ENCODE data around the gene CAD. TPM values are rescaled to one million over a fixed set of nuclear protein-coding genes. Genes with fewer than 3 reads are reported as not detected.
"Not testable (repeated sequence)": the region's sequence is repeated elsewhere in the genome, so short reads cannot be mapped to it uniquely, and the experiment has no call there.

CAD gene
- total and polyA plus RNA-seq, 9 donors = 11.9 to 53.9 (median 31.1) TPM

DNA sequence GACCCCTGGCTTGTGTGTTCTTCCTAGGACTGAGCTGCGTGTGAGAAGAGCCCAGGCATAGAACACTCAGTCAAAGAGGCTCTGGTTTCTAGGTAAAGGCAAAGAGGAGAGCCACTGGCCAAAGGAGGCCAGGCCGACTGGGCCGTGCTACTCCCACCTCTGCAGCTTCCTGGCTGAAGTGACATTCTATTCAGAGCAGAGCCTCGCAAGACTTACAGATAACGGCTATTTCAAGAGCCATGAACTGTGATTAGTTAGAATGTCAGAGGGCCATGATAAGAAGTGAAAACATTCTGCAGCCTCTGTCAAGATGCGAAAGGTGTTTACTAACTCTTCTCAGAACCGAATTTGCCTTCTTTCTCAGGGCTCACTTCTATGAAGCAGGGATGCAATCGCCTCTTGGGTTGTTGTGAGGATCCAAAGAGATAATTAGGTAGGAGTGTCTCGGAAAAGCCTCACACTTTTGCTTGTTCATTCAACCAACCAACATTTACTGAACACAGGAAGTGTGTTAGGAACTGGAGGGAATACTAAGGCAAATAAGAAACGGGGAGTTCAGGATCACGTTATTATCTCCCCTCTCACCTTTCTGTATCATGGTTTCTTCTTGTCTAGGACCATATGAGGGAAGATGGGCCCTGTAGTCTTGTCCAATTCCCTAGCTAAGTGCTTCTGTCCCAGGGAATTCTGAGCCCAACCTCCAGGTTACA is 54.6 kb downstream of the CAD start:
- Histone ChIP-seq H3K36me3 (no peaks in the 10 kb centered on the region), H3K9me3 (no peaks in the 10 kb centered on the region), H3K27me3 (no peaks in the 10 kb centered on the region), H3K4me3 (no peak overlapping the region), H3K4me1 (ENCODE audit: insufficient read depth) (no peaks in the 10 kb centered on the region), H3K27ac (no peak overlapping the region)
- WGBS, 3 donors = 48 to 55% (median 51%) methylated on average over 11 of the region's 11 CpGs
- TF ChIP-seq EP300 (IDR thresholded peaks at IDR 0.05) = no peak
- TF ChIP-seq POLR2A (IDR thresholded peaks at IDR 0.05) = no peak
- no peak for DNase-seq
- intact Hi-C loops (cut with DNase I) = loop anchor here in 2 of 4 donors (10.0 kb wide), 2 partner anchors 177 to 307 kb away; no protein-coding TSS in a partner anchor

DNA sequence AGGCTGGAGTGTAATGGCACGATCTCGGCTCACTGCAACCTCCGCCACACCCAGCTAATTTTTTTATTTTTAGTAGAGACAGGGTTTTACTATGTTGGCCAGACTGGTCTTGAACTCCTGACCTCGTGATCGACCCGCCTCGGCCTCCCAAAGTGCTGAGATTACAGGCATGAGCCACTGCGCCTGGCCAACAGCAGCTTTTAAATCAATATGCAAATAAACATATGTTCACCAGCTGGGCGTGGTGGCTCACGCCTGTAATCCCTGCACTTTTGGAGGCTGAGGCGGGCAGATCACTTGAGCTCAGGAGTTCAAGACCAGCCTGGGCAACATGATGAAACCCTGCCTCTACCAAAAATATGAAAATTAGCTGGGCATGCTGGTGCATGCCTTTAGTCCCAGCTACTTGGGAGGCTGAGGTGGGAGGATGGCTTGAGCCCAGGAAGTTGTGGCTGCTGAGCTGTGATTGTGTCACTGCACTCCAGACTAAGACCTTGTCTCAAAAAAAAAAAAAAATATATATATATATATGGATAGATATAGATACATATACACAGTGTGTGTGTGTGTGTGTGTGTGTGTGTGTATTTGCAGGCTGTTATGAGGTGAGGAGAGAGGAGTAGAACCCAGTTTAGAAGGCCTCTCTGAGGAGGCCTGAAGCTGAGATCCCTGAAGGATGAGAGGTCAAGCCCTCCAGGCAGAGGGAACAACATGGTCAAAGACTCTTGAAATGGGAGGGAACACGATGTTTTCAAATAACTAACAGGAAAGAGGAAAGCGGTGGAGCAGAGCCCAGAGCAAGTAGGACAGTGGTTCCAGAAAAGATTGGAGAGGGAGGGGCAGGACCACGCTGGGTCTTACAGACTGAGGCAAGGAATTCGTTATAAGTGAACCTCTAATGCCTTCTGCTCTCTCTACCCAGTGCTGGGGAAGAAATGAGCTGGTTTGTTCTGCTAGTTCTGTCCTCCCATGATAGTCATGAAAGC is 55.7 kb downstream of the CAD start:
- not testable (repeated sequence) for H3K27me3 ChIP-seq; H3K27ac ChIP-seq; H3K4me3 ChIP-seq; H3K9me3 ChIP-seq; H3K36me3 ChIP-seq; H3K4me1 ChIP-seq (ENCODE audit: insufficient read depth)
- peak in 1 of 5 donors; percentile 42 for DNase-seq
- intact Hi-C loops (cut with DNase I) = loop anchor here in 2 of 4 donors (10.0 kb wide), 2 partner anchors 178 to 308 kb away; no protein-coding TSS in a partner anchor
- WGBS, 3 donors = 72 to 76% (median 76%) methylated on average over 15 of the region's 15 CpGs

DNA sequence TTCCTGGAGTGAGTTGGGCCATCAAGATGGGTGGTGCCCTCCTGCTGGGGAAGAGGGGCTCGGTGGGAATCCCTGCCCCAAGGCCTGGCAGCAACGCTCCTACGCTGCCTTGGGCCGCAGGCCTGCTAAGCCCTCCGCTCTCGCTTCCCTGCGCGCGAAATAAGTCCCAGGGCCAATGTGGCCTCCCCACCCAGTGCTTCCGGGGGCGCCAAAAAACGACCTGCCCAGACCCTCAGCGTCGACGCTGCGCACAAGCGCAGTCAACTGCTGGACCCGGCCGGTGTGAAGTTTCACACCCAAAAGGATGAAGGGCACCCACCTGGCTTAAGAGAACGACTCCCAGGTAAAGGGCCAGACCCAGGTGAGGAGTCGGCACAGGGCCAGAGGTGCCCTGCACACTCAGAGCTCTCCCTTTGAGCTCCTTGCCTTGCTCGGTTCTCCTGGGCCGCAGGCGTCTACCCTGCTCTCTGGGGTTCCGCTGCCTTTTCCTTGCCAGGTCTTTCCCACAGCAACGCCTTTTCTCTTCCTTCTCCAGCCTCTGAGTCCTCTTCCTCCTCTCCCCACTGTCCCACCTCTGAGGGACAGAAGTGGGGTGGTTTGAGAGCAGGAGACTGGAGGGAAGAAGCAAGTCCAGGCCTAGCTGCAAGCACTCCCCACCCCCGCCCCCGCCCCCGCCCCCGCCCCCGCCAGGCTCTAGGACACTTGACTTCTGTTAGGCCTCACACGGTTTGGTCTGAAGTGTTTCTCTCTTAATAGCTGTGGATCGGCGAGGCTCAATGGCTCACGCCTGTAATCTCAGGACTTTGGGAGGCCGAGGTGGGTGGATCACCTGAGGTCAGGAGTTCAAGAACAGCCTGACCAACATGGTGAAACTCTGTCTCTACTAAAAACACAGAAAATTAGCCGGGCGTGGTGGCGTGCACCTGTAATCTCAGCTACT is 58.3 kb downstream of the CAD start, which contains the start of gene DNAJC5G:
Gene DNAJC5G, plus strand, starts transcription at position 223 of the 940 bp plus-strand sequence. CDS start 1,296 bp downstream, outside the sequence.
- Histone ChIP-seq H3K4me1 (ENCODE audit: insufficient read depth) (no peaks in the 10 kb centered on the region), H3K27me3 (no peaks in the 10 kb centered on the region), H3K4me3 (no peak within 1 kb of the TSS), H3K36me3 (no peaks in the 10 kb centered on the region), H3K9me3 (no peaks in the 10 kb centered on the region), H3K27ac (no peak within 1 kb of the TSS)
- 79 to 81% (median 80%) methylated on average over 37 to 39 of the region's 39 CpGs for WGBS, 3 donors
- TF ChIP-seq EP300 (IDR thresholded peaks at IDR 0.05) = no peak
- TF ChIP-seq, protein P1, sequence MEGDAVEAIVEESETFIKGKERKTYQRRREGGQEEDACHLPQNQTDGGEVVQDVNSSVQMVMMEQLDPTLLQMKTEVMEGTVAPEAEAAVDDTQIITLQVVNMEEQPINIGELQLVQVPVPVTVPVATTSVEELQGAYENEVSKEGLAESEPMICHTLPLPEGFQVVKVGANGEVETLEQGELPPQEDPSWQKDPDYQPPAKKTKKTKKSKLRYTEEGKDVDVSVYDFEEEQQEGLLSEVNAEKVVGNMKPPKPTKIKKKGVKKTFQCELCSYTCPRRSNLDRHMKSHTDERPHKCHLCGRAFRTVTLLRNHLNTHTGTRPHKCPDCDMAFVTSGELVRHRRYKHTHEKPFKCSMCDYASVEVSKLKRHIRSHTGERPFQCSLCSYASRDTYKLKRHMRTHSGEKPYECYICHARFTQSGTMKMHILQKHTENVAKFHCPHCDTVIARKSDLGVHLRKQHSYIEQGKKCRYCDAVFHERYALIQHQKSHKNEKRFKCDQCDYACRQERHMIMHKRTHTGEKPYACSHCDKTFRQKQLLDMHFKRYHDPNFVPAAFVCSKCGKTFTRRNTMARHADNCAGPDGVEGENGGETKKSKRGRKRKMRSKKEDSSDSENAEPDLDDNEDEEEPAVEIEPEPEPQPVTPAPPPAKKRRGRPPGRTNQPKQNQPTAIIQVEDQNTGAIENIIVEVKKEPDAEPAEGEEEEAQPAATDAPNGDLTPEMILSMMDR (IDR thresholded peaks at IDR 0.05) = no peak
- intact Hi-C loops (cut with DNase I) = loop anchor here (5.0 to 10.0 kb wide), 3 partner anchors 178 to 311 kb away; no protein-coding TSS in a partner anchor
- DNase-seq = no peak

DNA sequence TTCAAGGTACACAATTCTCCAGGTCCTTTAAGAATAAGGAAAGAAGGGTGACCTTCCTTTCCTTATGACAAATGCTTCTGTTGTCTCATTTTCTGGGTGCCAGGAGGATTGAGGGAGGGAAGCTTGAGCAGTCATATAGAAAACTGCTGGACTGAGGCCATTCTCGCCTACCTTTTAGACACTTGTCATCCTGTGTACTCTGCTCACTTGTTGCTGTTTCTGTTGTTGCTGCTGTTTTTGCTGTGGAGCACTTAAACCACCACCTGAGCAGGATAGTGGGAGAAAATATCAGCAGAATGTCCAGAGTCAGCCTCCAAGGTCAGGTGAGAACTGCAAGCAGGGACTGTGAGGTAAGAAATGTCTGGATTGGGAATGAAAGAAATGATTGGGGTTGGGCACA is 60.8 kb downstream of the CAD start:
- H3K9me3 ChIP-seq = no peaks in the 10 kb centered on the region
- TF ChIP-seq, protein P1 (IDR thresholded peaks at IDR 0.05) = no peak
- no peak for TF ChIP-seq EP300 (IDR thresholded peaks at IDR 0.05)
- H3K4me3 ChIP-seq = no peak overlapping the region
- no peak for DNase-seq
- intact Hi-C loops (cut with DNase I) = loop anchor here (5.0 to 10.0 kb wide), 3 partner anchors 181 to 313 kb away; no protein-coding TSS in a partner anchor
- H3K36me3 ChIP-seq = no peaks in the 10 kb centered on the region
- 71 to 85% (median 77%) methylated on average over 1 of the region's 1 CpG for WGBS, 3 donors
- H3K4me1 ChIP-seq (ENCODE audit: insufficient read depth) = no peaks in the 10 kb centered on the region
- no peak overlapping the region for H3K27ac ChIP-seq
- H3K27me3 ChIP-seq = no peaks in the 10 kb centered on the region

Data from ovary (tissue), 9 donors.